Measurements from ENCODE around the gene PNPLA2.

DNA sequence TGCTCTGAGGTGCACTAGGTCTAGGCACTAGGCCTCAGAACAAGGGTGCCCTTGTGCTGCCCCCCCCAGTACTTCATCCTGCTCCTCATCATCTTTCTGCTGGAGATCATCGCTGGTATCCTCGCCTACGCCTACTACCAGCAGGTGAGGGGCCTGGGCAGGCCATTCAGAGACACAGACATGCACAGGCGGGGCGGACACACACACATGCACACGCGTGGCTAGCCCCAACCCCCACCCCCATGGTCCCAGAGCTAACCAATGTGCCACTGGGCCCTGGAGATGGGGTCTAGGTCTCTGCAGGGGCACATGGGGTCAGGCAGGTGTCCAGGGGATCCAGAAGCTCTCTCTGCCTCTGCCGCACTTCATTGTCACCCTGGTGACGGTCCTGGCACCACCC is 18.0 kb downstream of the PNPLA2 start:
- TF ChIP-seq, protein P1, sequence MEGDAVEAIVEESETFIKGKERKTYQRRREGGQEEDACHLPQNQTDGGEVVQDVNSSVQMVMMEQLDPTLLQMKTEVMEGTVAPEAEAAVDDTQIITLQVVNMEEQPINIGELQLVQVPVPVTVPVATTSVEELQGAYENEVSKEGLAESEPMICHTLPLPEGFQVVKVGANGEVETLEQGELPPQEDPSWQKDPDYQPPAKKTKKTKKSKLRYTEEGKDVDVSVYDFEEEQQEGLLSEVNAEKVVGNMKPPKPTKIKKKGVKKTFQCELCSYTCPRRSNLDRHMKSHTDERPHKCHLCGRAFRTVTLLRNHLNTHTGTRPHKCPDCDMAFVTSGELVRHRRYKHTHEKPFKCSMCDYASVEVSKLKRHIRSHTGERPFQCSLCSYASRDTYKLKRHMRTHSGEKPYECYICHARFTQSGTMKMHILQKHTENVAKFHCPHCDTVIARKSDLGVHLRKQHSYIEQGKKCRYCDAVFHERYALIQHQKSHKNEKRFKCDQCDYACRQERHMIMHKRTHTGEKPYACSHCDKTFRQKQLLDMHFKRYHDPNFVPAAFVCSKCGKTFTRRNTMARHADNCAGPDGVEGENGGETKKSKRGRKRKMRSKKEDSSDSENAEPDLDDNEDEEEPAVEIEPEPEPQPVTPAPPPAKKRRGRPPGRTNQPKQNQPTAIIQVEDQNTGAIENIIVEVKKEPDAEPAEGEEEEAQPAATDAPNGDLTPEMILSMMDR (IDR thresholded peaks at IDR 0.05), result no peak
- no peak for TF ChIP-seq POLR2A (IDR thresholded peaks at IDR 0.05)
- TF ChIP-seq POLR2AphosphoS5 (IDR thresholded peaks at IDR 0.05), result no peak
